HG02884 (cell line): Measurements from ENCODE around the gene CCR9.
"Not testable (repeated sequence)": the region's sequence is repeated elsewhere in the genome, so short reads cannot be mapped to it uniquely, and the experiment has no call there.

Experiments used
- ATAC-seq: cut with Tn5 transposase; IDR thresholded peaks from one replicate; pipeline ENCODE4 v1.9.1; 2021; ENCODE audit warnings: mild to moderate bottlenecking, moderate library complexity; ENCODE audit not compliant: unreplicated experiment

CCR9 gene, protein sequence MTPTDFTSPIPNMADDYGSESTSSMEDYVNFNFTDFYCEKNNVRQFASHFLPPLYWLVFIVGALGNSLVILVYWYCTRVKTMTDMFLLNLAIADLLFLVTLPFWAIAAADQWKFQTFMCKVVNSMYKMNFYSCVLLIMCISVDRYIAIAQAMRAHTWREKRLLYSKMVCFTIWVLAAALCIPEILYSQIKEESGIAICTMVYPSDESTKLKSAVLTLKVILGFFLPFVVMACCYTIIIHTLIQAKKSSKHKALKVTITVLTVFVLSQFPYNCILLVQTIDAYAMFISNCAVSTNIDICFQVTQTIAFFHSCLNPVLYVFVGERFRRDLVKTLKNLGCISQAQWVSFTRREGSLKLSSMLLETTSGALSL

DNA sequence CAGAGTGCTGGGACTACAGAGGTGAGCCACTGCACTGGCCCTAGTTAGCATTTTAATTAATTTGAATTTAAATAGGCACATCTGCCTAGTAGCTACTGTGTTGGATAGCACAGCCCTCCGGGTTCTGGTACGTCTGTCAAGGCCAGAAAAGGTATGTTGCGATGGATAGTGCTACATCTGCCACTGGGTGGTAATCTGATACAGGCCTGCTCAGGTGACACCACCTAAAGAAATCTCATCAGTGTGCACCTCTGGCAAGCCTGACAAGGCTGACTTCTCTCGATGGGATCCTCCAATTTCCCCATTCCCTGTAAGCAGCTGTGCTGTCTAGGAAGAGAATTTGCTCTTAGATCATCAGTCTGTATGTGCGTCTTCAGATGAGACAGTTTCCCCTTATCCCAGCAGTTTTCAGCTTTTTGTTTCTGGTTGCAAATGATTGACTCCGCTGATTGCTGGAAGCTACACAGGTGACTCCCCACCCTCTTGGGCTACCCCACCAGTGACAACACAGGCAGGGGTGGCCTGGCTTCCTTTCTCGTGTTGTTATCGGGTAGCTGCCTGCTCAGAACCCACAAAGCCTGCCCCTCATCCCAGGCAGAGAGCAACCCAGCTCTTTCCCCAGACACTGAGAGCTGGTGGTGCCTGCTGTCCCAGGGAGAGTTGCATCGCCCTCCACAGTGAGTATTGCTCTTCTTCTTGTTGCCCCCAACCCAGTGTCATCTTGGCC is at the start of gene CCR9:
Gene CCR9, plus strand, starts transcription at position 565 of the 727 bp plus-strand sequence. CDS start 8,391 bp downstream, outside the sequence.
- ATAC-seq = no peak

DNA sequence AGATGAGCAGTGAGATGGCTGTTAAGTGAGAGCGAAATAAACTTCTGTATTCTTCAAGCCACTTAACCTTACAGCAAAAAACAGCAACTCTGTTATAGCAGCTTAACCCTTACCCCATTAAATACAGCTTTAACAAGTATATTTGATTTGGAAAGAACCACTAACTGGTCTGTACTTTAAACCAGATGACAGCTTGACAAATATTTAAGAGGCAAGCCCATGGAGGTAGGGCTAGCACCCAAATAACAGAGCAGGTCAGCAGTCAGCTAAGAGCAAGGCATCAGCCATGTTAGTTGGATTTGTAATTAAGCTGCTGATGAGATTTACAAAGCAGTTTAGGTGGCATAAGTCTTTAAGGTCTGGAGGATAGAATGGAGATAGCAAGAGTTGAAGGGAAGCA is 47.9 kb upstream of the CCR9 start:
- ATAC-seq = no peak

DNA sequence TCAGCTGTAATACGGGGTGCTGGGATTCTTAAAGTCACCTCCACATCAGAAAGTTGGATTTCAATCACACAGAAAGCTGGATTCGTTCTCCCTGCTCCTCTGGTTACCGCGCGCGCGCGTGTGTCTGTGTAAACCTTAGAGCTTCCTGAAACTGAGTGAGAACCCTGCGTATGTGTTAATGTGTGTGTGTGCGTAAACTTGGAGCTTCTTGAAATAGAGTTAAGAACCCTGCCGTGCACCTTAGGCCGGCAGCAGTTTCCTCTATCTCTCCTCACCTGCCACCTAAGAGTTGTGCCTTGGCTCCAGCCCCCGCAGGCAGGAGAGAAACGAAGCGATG is 45.0 kb upstream of the CCR9 start:
- ATAC-seq = no peak

DNA sequence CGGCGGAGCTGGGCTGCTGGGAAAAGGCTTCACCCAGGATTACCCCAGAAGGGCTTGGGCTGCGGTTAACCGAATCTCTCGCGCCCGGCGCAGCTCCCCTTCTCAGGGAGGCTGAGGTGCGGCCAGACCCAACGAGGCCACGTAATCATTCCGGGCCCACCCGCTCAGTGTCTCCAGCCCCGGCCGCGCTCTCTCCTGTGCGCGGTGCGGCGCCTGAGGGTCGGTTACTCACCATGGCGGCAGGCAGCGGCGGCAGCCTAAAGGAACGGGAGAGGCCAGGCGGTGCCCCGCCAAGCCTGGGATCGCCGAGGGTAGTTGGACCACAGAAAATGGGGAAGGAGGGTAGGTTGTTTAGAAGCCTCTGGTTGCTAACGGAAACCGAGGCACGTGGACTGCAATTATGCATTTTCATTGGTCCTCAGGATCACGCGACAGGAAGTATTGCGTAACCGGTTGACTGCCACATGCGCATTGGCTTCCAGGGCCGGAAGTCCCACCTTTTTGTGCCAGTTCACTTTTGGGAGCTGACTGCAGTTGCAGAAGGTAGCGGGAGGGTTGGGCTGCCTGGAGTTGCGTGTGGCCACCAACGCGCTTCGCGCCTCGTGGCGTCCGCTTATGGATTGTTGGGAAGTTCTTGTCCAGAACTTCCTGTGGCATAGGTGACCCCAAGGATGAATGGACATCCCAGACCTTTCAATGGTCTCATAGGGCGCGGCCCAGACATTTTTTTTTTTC is 44.4 kb upstream of the CCR9 start, which contains the start of gene LZTFL1:
Gene LZTFL1, minus strand, starts transcription at position 363 of the 735 bp plus-strand sequence. Its CDS starts 128 bp downstream, at position 235.
- peak; percentile 86 for ATAC-seq

DNA sequence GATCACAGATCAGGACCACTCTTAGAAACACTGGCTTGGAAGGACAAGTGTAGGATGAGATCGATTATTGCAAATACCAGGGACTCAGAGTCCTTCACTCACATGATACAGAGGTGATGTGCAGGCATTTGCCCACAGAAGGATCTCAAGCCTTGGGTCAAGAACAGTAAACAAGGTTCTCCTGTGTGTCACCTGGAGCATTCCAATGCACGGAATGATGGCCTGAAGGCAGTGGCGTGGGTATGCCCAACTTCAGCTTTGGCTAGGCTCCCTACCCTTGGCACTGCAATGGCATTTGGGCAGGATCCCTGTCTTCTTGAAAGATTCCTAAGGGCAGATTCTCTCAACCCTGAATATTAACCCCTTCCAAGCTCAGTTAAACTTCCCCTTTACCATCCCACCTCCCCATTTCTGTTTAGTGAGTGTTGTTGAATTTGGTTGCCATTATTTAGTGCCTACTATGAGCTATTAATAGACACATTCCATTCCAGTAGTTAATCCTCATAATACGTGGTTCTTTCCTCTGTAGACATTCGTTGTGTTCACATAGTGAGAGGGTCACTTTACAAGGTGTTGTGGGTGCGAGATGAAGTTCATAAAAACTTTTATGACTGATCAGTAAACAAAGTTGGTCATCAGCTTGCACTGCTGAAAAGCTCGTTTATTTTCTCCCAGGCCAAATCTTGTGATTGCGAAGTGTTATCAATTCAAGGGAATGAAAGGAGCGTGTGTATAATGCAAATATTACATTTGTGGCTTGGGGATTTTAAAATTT is 43.3 kb upstream of the CCR9 start:
- ATAC-seq = no peak

DNA sequence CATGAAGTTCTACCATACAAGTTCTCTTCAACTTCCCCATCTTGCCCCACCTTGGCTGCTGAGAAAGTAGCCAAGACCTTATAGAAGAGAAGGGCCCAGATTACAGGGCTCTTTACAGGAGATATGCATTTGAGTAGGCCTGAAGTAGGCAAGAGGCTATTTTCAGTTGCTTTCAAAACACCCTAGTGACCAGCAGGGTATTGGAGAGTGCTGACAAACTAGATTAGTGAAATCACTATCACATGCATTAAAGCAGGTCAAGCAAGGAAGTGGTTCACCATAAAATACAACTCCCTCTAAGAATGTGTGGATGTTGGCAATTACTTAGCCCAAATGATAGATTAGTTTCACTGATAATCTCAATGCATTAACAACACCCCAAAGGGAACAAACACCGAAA is 41.7 kb upstream of the CCR9 start:
- ATAC-seq = no peak

DNA sequence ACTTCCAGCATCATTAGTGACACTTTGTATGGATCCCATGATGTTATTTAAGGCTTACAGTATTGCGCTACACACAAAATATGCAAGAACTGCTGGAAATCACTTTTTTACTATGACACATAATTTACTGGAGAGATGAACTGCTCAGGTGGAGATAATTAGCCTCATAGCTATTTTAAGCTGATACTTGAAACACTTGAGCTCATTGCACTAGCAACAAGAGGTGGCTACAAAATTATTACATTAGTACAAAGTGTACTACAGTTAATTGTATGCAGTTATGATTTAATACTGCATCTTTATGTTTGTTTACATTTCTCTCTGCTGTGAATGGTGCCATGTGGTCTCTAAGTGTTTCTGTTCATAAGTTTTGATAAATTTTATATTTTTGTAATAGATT is 38.0 kb upstream of the CCR9 start:
- ATAC-seq = no peak

DNA sequence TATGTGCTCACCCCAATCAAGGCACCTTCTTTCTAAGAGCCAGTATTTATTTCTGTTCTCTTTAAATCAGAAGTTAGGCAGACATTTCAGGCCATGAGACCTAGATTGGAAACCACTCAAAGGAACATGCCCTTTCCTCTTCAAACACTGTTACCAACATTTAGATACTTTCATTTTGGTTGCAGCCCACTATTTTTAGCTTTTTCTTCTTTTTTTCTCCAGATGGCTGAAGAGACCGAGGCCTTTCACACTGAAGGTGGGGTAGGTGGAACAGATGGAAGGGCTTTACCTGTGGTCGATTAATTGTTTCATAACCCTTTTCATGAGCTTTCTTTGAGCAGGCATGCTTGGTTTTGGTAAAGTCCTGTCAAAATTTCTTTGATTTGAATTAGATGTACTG is 33.5 kb upstream of the CCR9 start:
- no peak for ATAC-seq

DNA sequence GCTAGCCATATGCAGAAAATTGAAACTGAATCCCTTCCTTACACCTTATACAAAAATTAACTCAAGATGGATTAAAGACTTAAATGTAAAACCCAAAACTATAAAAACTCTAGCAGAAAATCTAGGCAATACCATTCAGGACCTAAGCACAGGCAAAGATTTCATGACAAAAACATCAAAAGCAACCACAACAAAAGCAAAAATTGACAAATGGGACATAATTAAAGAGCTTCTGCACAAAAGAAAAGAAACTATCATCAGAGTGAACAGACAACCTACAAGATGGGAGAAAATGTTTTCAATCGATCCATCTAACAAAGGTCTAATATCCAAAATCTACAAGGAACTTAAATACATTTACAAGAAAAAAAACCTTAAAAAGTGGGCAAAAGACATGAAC is 30.0 kb upstream of the CCR9 start:
- not testable (repeated sequence) for ATAC-seq

DNA sequence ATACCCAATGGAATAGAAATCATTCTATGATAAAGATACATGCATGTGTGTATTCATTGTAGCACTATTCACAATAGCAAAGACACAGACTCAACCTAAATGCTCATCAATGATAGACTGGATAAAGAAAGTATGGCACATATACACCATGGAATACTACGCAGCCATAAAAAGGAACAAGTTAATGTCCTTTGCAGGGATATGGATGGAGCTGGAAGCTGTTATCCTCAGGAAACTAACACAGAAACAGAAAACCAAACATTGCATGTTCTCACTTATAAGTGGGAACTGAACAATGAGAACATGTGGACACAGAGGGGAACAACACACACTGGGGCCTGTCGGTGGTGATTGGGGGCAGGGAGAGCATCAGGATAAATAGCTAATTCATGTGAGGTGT is 29.3 kb upstream of the CCR9 start:
- ATAC-seq = not testable (repeated sequence)

DNA sequence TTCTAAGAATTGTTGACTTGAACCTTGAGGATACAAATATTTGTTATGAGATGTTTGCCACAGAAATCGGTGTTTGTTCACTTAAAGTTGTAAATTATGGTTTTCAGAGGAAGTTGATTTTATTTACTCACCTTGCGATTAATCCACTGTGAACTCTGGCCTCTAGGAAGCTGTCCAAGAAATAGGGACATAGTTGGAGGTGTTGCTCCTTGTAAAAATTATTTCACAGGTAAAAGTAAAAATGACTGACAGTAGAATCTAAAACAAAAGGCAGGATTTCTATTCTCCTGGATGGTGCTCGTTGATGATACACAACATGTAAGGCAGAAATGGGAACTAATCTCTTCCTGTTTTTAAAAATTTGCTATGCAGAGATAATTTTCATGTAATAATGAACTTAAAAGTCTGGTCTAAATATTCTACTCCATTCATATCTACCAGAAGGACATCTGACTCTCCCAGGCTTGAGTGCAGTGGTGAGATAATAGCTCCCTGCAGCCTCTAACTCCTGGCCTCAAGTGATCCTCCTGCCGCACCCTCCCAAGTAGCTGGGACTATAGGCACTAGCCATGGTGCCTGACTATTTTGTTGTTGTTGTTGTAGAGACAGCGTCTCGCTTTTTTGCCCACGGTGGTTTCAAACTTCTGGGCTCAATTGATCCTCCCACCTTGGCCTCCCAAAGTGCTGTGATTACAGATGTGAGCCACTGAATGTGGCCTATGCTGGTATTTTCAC is 27.4 kb upstream of the CCR9 start:
- no peak for ATAC-seq

DNA sequence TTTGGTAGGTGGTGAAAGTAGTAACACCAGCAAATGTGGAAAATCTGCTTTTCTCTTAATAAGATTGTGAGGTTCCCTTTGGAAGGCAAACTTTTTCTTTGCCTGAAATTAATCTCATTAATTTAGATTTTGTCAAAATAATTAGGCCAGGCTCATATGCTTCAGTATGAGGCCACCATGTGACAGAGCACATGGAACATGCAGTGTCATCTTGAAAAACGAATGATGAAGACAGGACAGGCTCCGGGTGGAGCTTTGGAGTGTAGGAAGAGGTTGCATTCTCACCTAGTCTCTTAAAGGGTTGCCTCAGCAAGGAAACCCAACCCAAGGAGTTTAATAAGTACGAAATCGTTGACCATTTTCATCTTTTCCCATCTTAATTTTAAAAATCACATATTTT is 25.9 kb upstream of the CCR9 start:
- no peak for ATAC-seq

DNA sequence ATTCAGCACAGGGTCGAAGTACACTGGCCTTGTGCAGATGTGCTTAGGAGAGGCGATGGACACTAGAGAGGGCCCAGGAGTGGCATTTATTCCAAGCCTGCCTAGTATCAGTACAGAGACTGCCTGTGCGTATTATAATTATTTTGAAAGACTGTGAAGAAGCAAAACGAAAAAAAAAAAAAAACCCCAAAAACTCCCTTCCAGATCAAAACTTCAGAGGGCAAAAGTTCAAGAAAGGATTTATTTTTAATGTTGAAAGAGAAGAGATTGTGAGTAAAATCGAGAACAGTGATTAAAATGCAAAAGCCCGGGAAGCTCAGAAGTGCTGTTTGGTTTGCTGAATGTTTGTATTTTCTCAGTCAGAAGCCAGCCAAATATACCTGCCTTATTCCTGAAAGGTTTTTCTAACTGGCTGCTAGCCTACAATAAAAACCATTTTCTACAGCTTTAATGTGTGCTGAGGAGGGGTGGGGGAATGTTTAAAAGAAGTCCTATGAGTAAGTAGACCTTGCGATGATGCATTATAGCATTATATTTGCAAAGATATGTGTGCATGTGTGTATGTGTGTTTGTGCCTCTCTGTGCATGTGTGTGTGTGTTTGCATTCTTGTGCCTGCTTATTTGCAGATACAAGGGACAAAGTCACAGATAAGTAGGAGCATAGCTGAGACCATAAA is 25.2 kb upstream of the CCR9 start:
- no peak for ATAC-seq

DNA sequence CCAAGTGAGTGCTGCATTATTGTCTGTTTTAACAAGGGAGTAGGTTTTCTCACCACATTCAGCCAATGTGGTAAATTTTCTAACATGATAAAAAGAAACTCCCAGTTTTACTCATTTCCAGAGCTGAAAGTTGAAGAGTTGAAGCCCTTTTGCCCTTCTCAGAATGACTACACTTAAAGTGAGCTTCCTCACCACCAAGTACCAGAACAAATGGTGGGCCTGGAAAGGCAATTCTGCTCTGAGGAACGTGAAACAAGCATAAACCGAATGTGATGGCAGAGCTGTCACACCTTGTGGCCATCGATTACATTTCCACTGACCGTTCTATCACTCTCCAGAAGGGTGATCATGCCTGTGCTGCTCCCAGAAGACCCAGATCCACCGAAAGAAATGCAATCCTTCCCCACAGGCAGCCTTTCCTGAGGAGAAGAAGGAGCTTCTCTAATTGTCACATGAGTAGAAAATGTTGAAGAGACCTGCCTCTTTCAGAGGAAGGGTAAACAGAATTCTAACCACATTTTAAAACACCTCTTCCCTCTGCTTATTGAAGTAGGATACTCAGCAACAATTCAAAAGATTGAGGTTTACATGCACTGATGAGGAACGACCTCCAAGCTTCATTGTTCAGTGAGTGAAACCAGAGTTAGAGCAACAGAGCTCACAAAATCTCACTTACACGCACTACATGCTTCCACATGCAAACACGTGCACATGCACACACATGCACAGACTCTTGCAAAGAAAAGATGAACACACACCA is 21.4 kb upstream of the CCR9 start:
- ATAC-seq = no peak

DNA sequence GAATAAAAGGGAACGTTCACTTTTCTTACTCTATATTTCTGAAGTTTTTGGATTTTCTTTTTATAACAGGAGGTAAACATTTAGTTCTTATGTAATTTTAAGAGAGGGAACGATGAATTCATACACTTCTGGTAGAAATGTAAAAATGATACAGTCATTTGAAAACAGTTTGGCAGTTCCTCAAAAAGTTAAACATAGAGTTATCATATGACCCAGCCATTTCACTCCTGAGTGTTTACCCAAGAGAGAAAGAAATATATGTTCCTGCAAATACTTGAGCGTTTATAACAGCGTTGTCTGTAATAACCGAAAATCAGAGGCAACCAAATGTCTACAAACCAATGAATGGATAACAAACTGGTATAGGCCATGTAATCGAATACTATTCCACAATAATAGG is 20.8 kb upstream of the CCR9 start:
- no peak for ATAC-seq

DNA sequence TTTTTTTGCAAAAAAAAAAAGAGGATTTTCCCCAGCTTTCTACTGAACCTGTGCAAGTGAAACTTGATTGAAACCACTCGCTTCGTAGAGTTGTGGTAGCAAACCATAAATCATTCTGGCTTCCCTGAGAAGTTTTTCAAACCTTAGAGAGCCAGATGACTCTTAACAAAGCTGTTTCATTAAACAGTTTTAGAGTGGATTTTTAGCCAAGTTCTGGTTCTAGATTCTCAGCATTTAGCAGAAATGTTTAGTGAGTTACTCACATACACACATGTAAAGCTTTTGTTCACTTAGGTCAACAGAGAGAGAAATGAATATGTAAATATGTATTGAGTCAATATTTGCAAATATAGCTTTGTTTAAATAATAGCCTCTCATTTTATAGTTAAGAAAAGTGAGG is 18.1 kb upstream of the CCR9 start:
- no peak for ATAC-seq

DNA sequence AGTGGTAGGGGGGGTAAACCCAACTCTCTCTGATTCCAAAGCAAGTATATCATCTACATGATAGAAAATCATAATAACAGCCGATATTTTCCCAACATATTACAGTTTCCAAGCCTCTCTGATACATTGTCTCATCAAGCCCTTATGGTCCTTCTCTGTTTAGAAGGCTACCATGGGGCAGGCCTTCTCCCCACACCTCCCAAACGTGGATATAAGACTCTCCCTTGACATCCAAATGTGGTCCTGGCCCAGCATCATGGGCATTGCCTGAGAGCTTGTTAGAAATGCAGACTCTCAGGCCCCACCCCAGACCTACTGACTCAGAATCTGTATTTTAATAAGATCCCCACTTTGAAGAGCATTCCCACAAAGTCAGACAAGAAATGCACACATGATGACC is 17.7 kb upstream of the CCR9 start:
- no peak for ATAC-seq

DNA sequence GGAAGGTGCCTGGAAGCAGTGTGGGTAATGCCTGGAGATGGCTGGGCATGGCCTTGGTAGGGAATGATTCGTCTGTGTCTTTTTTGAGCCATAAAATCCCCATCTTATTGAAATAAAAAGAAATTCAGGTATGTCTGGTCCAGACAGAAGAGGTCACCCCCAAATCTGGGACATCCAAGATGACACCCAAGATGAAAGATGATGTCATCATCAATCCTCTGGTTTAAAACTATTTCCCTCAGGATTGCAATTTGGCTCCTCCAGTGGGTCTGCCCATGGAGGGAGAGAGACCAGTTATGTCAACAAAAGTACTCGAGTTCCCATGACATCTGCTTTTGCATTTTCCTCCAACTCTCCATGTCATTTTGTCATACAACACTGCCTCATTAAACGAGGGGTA is 16.7 kb upstream of the CCR9 start:
- no peak for ATAC-seq

DNA sequence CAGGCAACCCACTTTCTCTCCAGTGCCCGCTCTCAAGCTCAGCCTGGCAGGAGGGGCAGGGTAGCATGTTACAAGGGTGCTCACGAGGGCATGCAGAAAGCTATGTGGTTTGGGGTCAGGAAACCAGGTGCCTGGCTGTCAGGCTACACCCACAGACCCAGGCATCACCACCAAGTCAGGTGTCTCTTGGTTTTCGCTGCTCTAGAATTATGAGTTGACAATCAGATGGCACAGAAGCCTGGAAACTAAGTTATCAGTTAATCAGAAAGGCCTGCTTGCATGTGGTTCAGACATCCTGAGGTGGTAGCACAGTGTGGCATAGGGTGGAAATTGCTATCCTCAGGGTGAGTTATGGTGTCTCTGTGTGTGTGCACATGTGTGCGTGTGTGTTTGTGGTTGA is 16.2 kb upstream of the CCR9 start:
- no peak for ATAC-seq
